HG02678 (cell line): Measurements from ENCODE around the gene PRSS1.
"Not testable (repeated sequence)": the region's sequence is repeated elsewhere in the genome, so short reads cannot be mapped to it uniquely, and the experiment has no call there.

ENCODE experiments used
- ATAC-seq: cut with Tn5 transposase; IDR thresholded peaks from one replicate; pipeline ENCODE4 v1.9.1; 2021; ENCODE audit warnings: mild to moderate bottlenecking, moderate library complexity; ENCODE audit not compliant: unreplicated experiment

PRSS1 gene

DNA sequence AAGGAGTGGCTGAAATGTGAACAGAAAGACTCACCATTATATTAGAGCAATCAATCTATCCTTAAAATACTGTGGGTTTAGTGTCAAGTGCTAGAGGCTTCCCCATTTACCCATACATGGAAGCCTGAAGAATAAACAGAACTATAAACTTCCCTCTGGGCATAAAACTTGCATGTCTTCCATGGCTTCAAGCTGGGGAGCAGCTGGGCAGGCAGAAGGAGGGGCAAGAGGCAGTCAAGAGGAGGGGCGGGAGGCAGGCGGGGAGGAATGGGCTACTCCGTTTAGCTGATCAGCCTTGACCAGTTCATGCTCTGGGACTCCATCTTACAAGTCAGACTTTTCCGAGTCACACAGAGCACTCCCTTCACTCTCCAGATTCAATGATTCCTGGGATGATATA, 3.5 kb upstream of the PRSS1 start:
- ATAC-seq, result no peak

DNA sequence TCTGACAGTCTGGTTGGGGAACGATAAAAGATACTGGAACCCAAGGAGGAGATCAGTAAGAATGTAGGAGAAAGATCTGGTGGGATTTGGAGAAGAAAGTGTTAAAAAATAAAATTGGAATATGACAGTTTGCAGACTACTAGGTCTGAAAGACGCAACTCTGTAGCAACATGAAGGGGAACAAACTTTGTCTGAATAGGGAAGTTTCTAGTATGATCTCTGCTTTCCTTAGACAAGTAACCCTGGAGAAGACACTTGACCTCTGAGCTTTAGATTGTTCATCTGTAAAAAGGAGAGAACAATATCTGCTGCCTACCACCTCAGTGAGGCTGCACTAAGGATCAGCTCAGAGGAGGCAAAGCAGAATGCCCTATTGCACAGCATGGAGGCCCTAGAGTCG, 3.0 kb upstream of the PRSS1 start:
- no peak for ATAC-seq

DNA sequence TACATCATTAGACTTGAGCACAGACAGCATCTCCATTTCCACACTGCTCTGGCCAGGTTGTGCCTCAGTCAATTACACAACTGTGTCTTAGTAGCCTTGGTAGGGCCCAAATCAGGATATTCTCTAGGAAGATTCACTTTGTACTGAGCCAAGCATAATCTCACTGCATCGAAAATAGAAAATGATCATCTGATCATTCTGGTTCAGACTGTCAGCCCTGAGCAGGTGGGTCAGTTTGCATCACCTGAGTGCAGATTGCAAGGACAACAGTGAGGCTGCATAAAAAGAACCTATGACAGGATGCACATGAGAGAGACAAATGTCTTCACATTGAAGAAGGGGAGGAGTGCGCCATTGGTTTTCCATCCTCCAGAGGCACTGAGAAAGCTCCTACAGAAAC, 862 bp upstream of the PRSS1 start:
- not testable (repeated sequence) for ATAC-seq

DNA sequence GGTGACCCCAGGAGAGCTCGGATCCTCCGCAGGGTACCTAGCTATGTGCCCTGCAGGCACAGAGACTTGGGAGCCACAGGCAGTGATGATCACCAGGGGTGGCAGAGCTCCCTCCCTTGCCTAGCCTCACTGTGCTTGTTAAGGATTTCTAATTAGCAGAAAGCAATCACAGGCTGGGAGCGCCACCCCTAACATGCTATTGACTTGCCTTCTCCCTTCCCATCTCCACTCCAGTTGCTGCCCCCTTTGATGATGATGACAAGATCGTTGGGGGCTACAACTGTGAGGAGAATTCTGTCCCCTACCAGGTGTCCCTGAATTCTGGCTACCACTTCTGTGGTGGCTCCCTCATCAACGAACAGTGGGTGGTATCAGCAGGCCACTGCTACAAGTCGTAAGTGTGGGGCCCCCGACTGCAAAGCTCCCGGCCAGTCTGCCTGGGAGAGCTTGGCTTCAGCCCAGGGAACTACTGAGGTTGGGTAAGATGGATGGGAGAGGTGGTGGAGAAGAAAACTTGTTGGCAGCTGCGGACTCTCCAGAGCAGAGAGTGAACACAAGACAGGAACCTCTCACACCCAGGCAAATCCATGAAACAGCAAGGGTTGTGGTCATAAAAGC, 1.2 kb downstream of the PRSS1 start:
- no peak for ATAC-seq

DNA sequence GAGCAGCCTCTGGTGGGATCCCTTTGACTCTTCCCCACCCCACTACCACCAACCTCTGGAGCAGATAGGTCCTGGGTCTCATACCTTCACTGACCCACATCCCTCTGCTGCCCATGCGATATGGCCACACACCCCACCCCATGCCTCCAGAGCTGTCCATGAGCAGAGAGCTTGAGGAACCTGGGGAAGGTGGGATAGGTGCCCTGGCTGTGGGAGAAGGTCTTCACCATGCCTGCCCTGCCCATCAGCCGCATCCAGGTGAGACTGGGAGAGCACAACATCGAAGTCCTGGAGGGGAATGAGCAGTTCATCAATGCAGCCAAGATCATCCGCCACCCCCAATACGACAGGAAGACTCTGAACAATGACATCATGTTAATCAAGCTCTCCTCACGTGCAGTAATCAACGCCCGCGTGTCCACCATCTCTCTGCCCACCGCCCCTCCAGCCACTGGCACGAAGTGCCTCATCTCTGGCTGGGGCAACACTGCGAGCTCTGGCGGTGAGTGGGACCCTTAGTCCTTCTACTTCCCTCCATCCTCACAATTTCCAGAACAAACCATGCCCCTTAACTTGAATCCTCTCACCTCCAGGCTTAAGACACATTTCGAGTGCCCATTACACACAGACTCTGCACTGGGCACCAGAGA, 2.4 kb downstream of the PRSS1 start:
- ATAC-seq, result not testable (repeated sequence)

DNA sequence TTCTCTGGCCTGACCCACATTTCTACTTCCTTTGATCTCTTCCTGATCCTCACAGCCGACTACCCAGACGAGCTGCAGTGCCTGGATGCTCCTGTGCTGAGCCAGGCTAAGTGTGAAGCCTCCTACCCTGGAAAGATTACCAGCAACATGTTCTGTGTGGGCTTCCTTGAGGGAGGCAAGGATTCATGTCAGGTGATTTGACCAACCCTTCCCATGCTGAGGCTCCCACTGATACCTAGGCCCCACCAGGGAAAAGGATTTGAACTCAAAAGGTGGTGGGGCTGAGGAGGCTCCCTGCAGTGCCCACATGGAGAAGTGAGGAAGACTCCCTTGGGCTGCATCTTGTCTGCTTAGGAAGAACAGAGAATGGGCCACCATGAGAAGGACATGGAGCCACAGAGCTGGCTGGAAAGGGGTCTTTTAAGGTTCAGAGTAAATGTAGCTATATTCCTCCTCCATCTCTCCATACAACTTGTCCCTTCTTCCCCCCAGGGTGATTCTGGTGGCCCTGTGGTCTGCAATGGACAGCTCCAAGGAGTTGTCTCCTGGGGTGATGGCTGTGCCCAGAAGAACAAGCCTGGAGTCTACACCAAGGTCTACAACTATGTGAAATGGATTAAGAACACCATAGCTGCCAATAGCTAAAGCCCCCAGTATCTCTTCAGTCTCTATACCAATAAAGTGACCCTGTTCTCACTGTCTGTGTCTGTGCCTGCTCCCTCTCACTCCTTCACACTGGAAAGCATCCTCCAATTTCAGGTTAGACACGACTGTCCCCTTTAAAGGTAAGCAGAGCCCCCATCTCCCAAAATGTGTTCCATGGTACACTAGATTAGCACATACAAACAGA, 3.3 kb downstream of the PRSS1 start:
- no peak for ATAC-seq

DNA sequence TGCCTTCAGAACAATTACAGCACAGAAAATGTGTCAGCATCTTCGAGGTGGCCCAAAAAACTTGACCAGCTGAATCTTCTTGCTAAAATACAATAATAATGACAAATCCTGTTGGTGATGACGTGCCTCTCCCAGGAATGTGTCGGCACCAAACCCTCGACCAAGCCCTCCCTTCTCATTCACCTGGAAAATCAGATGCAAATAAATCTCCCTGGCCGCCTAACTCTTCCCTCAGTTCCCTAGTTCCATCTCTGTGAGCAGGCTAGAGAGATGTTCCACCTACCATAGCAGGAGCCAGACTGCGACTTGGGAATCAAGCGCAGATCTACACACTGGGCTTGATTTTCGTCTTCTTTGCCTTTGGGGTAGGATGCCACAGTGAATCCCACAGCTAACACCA, 4.1 kb downstream of the PRSS1 start:
- ATAC-seq, result no peak

DNA sequence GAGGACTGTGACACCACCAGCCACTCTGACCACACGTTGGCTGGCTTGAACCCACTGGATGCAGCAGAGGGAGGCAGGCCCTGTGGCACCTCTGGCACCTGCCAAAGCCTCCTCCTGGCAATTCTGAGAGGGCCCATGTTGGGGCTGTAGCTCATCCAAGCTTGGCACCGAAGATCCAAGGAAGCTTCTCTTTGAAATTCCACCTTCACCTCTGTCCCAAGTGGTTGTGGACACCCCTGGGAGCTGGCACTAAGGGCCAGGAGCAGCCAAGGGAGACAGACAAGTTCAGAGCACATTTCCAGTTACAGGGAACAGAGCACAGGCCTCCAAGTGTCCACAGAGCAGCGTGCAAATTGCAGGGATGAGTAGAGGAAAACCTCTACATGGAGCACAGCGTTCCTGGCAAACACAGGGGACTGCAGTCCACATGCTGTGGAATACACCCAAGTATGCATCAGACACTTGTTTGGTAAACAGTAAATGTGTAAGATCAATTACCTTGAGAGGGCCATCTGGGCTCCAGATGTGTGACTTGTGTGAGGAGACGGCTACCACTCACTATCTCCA, 4.7 kb downstream of the PRSS1 start:
- not testable (repeated sequence) for ATAC-seq

DNA sequence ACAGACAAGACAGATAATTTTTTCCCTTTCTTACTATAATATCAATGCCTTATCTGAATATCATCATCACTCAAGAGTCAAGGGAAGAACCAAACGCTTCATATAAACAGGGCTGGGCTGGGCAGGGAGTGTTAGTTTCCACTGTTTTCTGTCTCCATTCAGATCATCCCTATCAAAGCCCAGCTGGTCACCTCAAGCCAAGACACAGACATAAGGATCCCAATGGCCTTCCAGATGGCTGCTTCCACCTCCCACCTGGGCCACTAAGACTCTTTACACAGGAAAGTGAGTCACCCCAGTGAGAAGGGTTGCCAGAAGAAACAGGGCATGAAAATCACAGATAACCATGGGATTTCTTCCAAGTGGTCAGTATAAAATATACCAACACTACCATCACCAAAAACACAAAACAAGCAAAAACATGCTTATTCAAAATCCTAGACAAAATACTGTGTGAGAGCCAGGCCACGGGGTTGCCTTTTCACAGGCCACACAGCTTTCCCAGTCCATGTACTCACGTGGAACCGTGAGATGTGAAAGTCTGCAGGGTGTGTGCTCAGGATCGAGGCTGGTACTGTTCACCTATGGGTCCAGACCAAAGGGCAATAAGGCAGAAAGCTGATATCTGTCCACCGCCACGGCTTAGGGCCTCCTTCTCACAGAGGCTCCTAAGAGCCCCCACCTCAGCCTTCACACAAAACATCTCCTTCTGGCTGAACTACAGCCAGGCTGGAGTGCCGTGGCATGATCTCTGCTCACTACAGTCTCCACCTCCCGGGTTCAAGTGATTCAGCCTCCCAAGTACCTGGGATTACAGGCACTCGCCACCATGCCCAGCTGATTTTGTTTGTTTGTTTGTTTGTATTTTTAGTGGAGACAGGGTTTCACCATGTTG, 5.7 kb downstream of the PRSS1 start:
- ATAC-seq, result no peak

DNA sequence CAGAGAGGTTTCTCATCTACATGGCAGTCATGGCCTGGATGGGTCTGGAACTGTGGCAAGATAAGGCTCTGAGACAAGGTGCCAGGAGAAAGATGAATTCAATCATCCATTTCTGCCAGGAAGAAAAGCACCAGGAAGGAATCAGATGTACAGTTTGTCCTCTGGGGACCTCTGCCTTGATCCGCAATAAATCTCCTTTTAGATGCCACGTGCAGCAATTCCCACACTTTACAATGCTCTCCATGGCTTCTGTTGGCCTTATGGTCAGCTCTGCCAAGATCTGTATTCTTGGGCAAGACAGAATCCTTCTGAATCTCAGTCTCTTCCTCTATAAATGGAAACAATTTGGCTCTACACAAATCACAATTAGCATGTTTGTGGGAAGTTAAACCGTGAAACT, 9.0 kb downstream of the PRSS1 start:
- not testable (repeated sequence) for ATAC-seq

DNA sequence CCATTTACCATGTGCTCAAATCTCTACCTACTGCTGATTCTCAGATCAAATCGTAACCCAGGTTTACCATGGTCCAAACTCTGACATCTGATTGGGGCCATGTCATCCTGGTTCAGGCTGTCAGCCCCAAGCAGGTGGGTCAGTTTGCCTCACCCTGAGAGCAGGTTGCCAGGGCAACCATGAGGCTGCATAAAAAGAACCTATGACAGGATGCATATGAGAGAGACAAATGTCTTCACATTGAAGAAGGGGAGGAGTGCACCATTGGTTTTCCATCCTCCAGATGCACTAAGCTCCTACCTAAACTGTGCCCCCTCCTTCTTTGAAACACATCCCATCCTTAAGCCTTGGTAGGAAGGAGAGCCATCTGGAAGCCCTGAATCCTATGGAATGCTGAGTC, 10.2 kb downstream of the PRSS1 start:
- ATAC-seq, result no peak

DNA sequence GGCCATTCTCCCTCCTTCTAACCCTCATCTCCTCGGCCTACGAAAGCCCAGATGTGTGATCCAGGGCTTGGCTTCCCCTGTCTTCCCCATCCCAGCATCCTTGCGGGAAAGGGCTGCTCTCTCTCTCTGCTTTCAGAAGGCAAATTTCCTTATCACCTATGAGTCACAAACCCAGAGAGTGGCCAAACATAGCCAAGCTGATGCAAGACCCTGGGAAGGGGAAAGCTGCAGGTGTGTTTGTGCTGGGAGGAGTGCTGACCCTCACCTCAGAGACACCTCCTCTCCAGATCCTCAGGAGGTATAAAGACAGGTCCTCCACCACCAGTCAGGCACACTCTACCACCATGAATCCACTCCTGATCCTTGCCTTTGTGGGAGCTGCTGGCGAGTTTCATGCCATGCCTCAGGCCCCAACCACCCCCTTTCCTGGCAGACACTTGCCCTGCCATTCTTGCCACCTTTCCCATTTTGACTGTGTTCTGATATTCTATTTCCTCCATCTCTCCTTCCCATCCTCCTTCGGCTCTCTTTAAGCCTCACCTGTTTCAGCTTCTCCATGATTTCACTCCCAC, 10.9 kb downstream of the PRSS1 start:
- ATAC-seq, result no peak

DNA sequence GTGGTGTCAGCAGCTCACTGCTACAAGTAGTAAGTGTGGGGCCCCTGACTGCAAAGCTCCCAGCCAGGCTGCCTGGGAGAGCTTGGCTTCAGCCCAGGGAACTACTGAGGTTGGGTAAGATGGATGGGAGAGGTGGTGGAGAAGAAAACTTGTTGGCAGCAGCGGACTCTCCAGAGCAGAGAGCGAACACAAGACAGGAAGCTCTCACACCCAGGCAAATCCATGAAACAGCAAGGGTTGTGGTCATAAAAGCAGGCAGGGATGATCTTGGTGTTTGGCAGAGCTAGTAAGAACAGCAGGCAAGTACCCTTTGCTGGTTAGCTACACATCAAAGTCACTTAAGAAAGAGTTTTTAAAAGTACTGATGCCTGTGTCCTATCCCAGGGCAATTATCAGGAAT, 12.3 kb downstream of the PRSS1 start:
- not testable (repeated sequence) for ATAC-seq

DNA sequence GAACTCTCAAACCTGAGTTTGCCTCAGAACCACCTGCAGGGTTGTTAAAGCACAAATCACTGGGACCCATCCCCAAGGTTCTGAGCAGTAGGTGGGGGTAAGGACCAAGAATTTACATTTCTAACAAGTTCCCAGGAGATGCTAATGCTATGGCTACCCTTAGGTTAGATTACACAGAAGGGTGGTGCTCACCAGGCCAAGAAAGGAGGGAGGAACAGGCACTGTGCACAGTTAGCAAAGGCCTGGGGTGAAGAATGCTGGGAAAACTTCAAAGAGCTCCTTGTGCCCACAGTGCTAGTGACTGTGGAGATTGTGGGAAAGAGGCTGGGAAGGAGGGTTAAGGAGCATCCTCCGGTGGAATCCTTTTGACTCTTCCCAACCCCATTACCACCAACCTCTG, 12.8 kb downstream of the PRSS1 start:
- ATAC-seq, result no peak

DNA sequence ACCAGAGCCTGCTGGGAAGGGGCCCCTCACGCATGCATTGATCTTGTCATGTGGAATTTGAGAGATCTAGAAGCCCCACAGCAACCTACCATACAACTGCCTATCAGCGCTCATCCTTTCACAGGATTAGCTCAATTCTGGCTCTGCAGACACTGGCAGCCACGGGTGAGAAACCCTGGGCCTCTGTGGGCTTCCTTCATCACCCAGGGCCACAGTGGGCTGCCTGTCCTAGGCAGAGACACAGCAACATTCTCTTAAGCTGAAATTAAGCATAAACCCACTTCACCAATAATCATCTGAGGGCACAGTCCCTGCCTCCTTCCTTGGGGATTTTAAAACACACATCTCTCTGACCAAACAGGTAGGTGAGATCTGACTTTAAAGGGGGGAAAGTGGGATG, 18.2 kb downstream of the PRSS1 start:
- no peak for ATAC-seq

DNA sequence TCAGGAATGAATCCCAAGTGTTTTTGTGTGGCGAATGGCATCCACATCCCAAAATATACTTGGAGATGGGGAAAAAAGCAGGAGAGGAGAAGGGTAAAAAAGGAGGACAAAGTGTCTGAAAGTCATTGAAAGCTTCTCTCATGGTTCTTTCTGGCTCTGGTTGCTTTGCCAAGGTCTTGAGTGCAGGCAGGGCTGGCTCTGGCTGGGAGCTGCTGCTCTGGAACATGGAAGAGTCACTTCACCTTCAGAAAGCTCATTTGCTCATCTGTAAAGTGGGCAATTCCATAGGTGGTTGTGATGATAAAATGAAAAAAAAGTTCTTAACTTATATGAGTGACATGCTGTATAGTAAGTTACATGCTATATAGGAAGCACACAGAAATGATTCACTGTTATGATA, 18.6 kb downstream of the PRSS1 start:
- ATAC-seq, result no peak

DNA sequence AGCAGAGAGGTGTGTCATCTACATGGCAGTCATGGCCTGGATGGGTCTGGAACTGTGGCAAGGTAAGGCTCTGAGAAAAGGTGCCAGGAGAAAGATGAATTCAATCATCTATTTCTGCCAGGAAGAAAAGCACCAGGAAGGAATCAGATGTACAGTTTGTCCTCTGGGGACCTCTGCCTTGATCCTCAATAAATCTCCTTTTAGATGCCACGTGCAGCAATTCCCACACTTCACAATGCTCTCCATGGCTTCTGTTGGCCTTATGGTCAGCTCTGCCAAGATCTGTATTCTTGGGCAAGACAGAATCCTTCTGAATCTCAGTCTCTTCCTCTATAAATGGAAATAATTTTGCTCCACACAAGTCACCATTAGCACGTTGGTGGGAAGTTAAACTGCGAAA, 19.6 kb downstream of the PRSS1 start:
- ATAC-seq, result not testable (repeated sequence)

DNA sequence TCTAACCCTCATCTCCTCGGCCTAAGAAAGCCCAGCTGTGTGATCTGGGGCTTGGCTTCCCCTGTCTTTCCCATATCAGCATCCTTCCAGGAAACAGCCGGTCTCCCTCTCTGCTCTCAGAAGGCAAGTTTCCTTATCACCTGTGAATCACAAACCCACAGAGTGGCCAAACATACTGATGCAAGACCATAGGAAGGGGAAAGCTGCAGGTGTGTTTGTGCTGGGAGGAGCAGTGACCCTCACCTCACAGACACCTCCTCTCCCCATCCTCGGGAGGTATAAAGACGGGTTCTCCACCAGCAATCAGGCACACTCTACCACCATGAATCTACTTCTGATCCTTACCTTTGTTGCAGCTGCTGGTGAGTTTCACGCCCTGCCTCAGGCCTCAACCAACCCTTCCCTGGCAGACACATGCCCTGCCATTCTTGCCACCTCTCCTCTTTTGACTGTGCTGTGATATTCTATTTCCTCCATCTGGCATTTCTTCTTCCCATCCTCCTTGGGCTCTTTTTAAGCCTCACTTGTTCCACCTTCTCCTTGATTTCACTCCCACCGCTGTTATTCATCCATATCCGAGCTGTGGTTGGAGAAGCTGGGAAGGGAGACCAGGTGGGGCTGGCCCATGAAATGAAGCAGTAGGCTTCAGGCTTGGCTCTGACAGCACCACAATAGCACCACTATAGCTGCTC, 21.5 kb downstream of the PRSS1 start, which contains the start of gene PRSS2:
Gene PRSS2, plus strand, starts transcription at position 310 of the 692 bp plus-strand sequence. Its CDS starts 13 bp downstream, at position 323.
- ATAC-seq, result peak; percentile 25

DNA sequence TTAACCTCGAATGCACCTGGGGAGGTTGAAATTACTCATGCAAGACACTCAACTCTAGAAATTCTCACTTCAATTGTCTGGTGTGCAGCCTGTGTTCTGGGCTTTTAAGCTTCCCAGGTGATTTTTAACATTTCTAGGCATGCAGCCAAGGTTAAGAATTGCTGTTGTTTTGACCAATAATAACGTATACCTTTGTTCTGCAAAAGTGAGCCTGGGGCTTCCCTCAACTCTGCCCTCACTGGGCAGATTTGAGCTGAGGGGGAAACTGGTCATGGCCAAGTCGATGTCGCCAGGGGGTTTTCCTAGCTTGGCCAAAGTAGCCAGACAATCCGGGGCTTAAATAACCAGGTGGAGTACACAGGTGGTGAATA, 22.1 kb downstream of the PRSS1 start:
- ATAC-seq, result peak; percentile 92

DNA sequence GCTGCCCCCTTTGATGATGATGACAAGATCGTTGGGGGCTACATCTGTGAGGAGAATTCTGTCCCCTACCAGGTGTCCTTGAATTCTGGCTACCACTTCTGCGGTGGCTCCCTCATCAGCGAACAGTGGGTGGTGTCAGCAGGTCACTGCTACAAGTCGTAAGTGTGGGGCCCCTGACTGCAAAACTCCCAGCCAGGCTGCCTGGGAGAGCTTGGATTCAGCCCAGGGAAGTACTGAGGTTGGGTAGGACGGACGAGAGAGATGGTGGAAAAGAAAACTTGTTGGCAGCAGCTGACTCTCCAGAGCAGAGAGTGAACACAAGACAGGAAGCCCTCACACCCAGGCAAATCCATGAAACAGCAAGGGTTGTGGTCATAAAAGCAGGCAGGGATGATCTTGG, 22.8 kb downstream of the PRSS1 start:
- no peak for ATAC-seq
